ENCODE measurements around the gene PDE4D. TPM values are rescaled to one million over a fixed set of nuclear protein-coding genes. Genes with fewer than 3 reads are reported as not detected.

PDE4D gene
- total RNA-seq, 1 experiment from 2014 or later, result 3.3 TPM

GRCh38 chr5:59588922-59589321, 304.6 kb downstream of the PDE4D start:
- Mint-ChIP-seq H3K4me1 (peaks cover 49% of the 10 kb centered on the region), H3K27ac (no peak overlapping the region), H3K27me3 (ENCODE audit: low read depth) (no peaks in the 10 kb centered on the region), H3K4me3 (no peak overlapping the region), H3K36me3 (no peaks in the 10 kb centered on the region), H3K9me3 (no peaks in the 10 kb centered on the region)
- CTCF ChIA-PET, result no interaction called here
- ATAC-seq, result no peak
- POLR2A ChIA-PET, result no interaction called here
- DNase-seq (ENCODE audit: low spot score), result no peak
- TF ChIP-seq EMX1 (CRISPR knock-in tag; IDR thresholded peaks at IDR 0.05) (no peak), NFATC4 (CRISPR knock-in tag; IDR thresholded peaks at IDR 0.05) (no peak), SP1 (CRISPR knock-in tag; conservative IDR thresholded peaks at IDR 0.05) (no peak), ZNF219 (CRISPR knock-in tag; IDR thresholded peaks at IDR 0.05; ENCODE audit: borderline replicate concordance) (no peak), MYBL2 (CRISPR knock-in tag; IDR thresholded peaks at IDR 0.05) (no peak), AR (CRISPR knock-in tag; IDR thresholded peaks at IDR 0.05) (no peak), ETV6 (CRISPR knock-in tag; IDR thresholded peaks at IDR 0.05) (no peak), ARID4B (CRISPR knock-in tag; IDR thresholded peaks at IDR 0.05; ENCODE audit: borderline replicate concordance) (no peak), TP53 (CRISPR knock-in tag; IDR thresholded peaks at IDR 0.05) (no peak), E2F1 (CRISPR knock-in tag; IDR thresholded peaks at IDR 0.05) (no peak), CREM (CRISPR knock-in tag; IDR thresholded peaks at IDR 0.05) (no peak), KAT7 (CRISPR knock-in tag; IDR thresholded peaks at IDR 0.05; ENCODE audit: borderline replicate concordance) (no peak)
- TF ChIP-seq, protein P1, sequence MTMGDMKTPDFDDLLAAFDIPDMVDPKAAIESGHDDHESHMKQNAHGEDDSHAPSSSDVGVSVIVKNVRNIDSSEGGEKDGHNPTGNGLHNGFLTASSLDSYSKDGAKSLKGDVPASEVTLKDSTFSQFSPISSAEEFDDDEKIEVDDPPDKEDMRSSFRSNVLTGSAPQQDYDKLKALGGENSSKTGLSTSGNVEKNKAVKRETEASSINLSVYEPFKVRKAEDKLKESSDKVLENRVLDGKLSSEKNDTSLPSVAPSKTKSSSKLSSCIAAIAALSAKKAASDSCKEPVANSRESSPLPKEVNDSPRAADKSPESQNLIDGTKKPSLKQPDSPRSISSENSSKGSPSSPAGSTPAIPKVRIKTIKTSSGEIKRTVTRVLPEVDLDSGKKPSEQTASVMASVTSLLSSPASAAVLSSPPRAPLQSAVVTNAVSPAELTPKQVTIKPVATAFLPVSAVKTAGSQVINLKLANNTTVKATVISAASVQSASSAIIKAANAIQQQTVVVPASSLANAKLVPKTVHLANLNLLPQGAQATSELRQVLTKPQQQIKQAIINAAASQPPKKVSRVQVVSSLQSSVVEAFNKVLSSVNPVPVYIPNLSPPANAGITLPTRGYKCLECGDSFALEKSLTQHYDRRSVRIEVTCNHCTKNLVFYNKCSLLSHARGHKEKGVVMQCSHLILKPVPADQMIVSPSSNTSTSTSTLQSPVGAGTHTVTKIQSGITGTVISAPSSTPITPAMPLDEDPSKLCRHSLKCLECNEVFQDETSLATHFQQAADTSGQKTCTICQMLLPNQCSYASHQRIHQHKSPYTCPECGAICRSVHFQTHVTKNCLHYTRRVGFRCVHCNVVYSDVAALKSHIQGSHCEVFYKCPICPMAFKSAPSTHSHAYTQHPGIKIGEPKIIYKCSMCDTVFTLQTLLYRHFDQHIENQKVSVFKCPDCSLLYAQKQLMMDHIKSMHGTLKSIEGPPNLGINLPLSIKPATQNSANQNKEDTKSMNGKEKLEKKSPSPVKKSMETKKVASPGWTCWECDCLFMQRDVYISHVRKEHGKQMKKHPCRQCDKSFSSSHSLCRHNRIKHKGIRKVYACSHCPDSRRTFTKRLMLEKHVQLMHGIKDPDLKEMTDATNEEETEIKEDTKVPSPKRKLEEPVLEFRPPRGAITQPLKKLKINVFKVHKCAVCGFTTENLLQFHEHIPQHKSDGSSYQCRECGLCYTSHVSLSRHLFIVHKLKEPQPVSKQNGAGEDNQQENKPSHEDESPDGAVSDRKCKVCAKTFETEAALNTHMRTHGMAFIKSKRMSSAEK (CRISPR knock-in tag; IDR thresholded peaks at IDR 0.05; ENCODE audit: borderline replicate concordance), result no peak
- TF ChIP-seq, protein P2, sequence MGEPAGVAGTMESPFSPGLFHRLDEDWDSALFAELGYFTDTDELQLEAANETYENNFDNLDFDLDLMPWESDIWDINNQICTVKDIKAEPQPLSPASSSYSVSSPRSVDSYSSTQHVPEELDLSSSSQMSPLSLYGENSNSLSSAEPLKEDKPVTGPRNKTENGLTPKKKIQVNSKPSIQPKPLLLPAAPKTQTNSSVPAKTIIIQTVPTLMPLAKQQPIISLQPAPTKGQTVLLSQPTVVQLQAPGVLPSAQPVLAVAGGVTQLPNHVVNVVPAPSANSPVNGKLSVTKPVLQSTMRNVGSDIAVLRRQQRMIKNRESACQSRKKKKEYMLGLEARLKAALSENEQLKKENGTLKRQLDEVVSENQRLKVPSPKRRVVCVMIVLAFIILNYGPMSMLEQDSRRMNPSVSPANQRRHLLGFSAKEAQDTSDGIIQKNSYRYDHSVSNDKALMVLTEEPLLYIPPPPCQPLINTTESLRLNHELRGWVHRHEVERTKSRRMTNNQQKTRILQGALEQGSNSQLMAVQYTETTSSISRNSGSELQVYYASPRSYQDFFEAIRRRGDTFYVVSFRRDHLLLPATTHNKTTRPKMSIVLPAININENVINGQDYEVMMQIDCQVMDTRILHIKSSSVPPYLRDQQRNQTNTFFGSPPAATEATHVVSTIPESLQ (CRISPR knock-in tag; IDR thresholded peaks at IDR 0.05), result no peak
- TF ChIP-seq, protein P3, sequence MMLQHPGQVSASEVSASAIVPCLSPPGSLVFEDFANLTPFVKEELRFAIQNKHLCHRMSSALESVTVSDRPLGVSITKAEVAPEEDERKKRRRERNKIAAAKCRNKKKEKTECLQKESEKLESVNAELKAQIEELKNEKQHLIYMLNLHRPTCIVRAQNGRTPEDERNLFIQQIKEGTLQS (CRISPR knock-in tag; conservative IDR thresholded peaks at IDR 0.05), result no peak
